Keratinocyte (primary cell): ENCODE results near the gene CCNH. TPM values are rescaled to one million over a fixed set of nuclear protein-coding genes. Genes with fewer than 3 reads are reported as not detected.

Source experiments
- DNase-seq: peaks from one replicate; pipeline ENCODE4 v3.0.0-alpha.2; 2011; ENCODE audit warnings: low read depth, missing footprints, low spot score
- FAIRE-seq: peaks from 2 replicates; lab custom pipeline; 2011; peaks lifted over from hg19 to GRCh38; lab: Jason Lieb, UNC
- H2AFZ ChIP-seq: 2 replicates; pipeline ENCODE4 v1.6.0; 2012; ENCODE audit warnings: low read length, control low read depth, inconsistent platforms; ENCODE audit not compliant: control insufficient read depth
- H3K27ac ChIP-seq: 2 replicates; pipeline ENCODE4 v1.5.1; 2011; ENCODE audit warnings: low read length; ENCODE audit not compliant: control insufficient read depth, insufficient read depth
- H3K27me3 ChIP-seq: 3 replicates; pipeline ENCODE4 v1.6.0; 2011; ENCODE audit warnings: low read length; ENCODE audit not compliant: control insufficient read depth, insufficient read depth; ENCODE audit errors: extremely low read depth
- H3K36me3 ChIP-seq, 2 experiments: 2 replicates in 1 of 2; 3 replicates in 1 of 2; pipeline ENCODE4 v1.5.1; 2011; ENCODE audit warnings: low read length in 2 of 2, mild to moderate bottlenecking in 1 of 2; ENCODE audit not compliant: control insufficient read depth in 2 of 2, insufficient read depth in 2 of 2; ENCODE audit errors: extremely low read depth in 1 of 2
- H3K4me1 ChIP-seq: 3 replicates; pipeline ENCODE4 v1.5.1; 2011; ENCODE audit warnings: low read length; ENCODE audit not compliant: control insufficient read depth, insufficient read depth; ENCODE audit errors: extremely low read depth
- H3K4me2 ChIP-seq: 3 replicates; pipeline ENCODE4 v1.6.0; 2011; ENCODE audit warnings: low read depth, low read length; ENCODE audit not compliant: control insufficient read depth, insufficient read depth; ENCODE audit errors: extremely low read depth
- H3K4me3 ChIP-seq, 3 experiments: fragments of 200-600 bp in 1 of 3; sonication (generic) in 1 of 3; 2 replicates in 2 of 3; 3 replicates in 1 of 3; pipeline ENCODE4 v1.5.1; 2011 to 2016; ENCODE audit warnings: low read length in 3 of 3, mild to moderate bottlenecking in 3 of 3, control low read depth in 2 of 3, inconsistent platforms in 1 of 3, low read depth in 1 of 3, mixed read lengths in 1 of 3, mixed run types in 1 of 3, moderate library complexity in 1 of 3; ENCODE audit not compliant: control insufficient read depth in 2 of 3, insufficient read depth in 2 of 3; ENCODE audit errors: extremely low read depth in 1 of 3
- H3K79me2 ChIP-seq: 2 replicates; pipeline ENCODE4 v1.6.0; 2012; ENCODE audit warnings: low read length; ENCODE audit not compliant: control insufficient read depth, insufficient read depth
- H3K9ac ChIP-seq: 3 replicates; pipeline ENCODE4 v1.6.0; 2011; ENCODE audit warnings: low read length; ENCODE audit not compliant: control insufficient read depth, insufficient read depth; ENCODE audit errors: extremely low read depth
- H3K9me1 ChIP-seq: 3 replicates; pipeline ENCODE4 v1.6.0; 2011; ENCODE audit warnings: low read length; ENCODE audit not compliant: control insufficient read depth, insufficient read depth; ENCODE audit errors: extremely low read depth
- H3K9me3 ChIP-seq: 2 replicates; pipeline ENCODE4 v1.5.1; 2012; ENCODE audit warnings: low read depth, low read length; ENCODE audit not compliant: control insufficient read depth
- H4K20me1 ChIP-seq: 3 replicates; pipeline ENCODE4 v1.6.0; 2011; ENCODE audit warnings: low read length; ENCODE audit not compliant: control insufficient read depth, insufficient read depth; ENCODE audit errors: extremely low read depth
- CTCF ChIP-seq, 3 experiments: IDR thresholded peaks in 1 of 3; conservative IDR thresholded peaks in 1 of 3; optimal IDR thresholded peaks in 1 of 3; 2 replicates in 2 of 3; 3 replicates in 1 of 3; pipeline versions ENCODE3 to v1.5.1; 2011; ENCODE audit warnings: low read length in 3 of 3, mild to moderate bottlenecking in 3 of 3, moderate library complexity in 2 of 3, control low read depth in 1 of 3, inconsistent platforms in 1 of 3; ENCODE audit not compliant: insufficient read depth in 2 of 3; ENCODE audit errors: extremely low read depth in 1 of 3
- EZH2 ChIP-seq: IDR thresholded peaks from one replicate; pipeline ENCODE4 v1.6.1; 2012; ENCODE audit warnings: inconsistent platforms, mild to moderate bottlenecking, low read length, moderate library complexity
- dilution Hi-C: fragments of 300-500 bp; cut with MboI; formaldehyde crosslinking; loops from one replicate; pipeline ENCODE4 v1.7.0; 2020; ENCODE audit warnings: low sequenced_read_pairs; ENCODE audit not compliant: extremely low pct_ligation_motif_present
- polyA minus RNA-seq, 3 experiments: library from RNA; depleted of rRNA, polyadenylated mRNA; stranded (reverse); fragments of >200 nt; gene quantifications; 1 replicate in 1 of 3; 2 replicates in 1 of 3; 3 replicates in 1 of 3; pipeline ENCODE4 v1.2.3, GENCODE V29; 2011
- polyA plus RNA-seq, 5 experiments: library from polyadenylated mRNA; depleted of rRNA in 3 of 5; stranded (reverse) in 3 of 5; stranded (forward) in 1 of 5; unstranded in 1 of 5; fragments of >200 nt; gene quantifications; 1 replicate in 1 of 5; 2 replicates in 3 of 5; 3 replicates in 1 of 5; pipeline versions ENCODE4 v1.2.1 to v1.2.3, GENCODE V29; 2011 to 2012; ENCODE audit warnings: missing spikeins in 2 of 5, low read depth in 1 of 5, low replicate concordance in 1 of 5

The CCNH gene
- polyA plus RNA-seq (41.3 to 56.5 TPM (median 43.4 TPM) in 3 replicates), polyA minus RNA-seq (16.0 to 53.2 TPM (median 51.7 TPM) in 3 replicates)
- 116 TPM for polyA plus RNA-seq (2011; ENCODE audit: low read depth)
- 34.8 and 63.6 TPM in 2 replicates for polyA plus RNA-seq (2011; cell fraction: cytosol; rRNA removed)
- polyA plus RNA-seq (2011; cell fraction: nucleus; rRNA removed): 35.1 and 47.9 TPM in 2 replicates
- 29.0 and 38.0 TPM in 2 replicates for polyA plus RNA-seq (2012; ENCODE audit: low replicate concordance)
- polyA minus RNA-seq (2011; cell fraction: cytosol; rRNA and poly(A)+ RNA removed): 13.6 TPM
- polyA minus RNA-seq (2011; cell fraction: nucleus; rRNA and poly(A)+ RNA removed): 28.8 and 35.6 TPM in 2 replicates

DNA sequence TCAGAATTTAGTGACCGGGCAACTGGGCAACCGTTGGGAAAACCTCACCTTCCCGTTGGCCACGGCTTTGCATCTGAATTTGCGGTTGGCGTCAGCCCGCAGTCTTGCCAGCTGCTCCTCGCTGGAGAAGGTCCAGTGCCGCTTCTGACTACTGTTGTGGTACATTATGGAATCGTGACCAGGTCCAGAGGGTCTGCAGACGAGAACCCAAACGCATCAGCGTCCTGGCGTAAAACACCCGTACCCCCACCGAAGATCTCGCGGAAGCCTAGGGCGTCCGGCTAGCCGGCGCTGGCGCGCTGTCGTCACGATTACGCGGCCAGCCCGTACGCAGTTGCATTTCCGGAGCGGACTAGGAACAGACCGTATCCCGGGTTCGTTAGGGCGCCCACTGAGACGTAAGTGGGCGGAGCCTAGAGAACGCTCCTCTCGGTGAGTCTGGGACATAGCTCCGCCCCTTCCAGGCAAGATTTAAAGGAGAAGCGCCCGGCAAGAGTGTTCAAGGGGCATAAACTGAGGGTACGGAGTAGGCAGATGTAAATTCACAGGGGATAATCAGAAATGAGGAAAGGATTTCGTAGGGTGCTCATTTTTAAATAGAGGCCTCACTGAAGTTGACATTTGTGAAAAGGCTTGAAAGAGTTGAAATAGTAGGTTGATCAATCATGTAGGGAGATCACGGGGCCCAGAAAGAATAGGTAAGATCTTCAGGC, at the start of gene CCNH:
Gene CCNH (minus strand): TSS at position 301 of the 713 bp plus-strand sequence. CDS start 136 bp downstream, at position 165.
- Histone ChIP-seq H3K27me3 (no peaks in the 10 kb centered on the region), H3K4me2 (peak within 1 kb of the TSS; percentile 86), H3K9me3 (no peaks in the 10 kb centered on the region), H3K4me3 (peak within 1 kb of the TSS; percentile 65 to 99 (median 95)), H3K36me3 (peaks cover 5 to 6% of the 10 kb centered on the region in 2 experiments), H2AFZ (peak within 1 kb of the TSS; percentile 98), H4K20me1 (no peaks in the 10 kb centered on the region), H3K27ac (peak within 1 kb of the TSS; percentile 89), H3K9me1 (no peaks in the 10 kb centered on the region), H3K9ac (peak within 1 kb of the TSS; percentile 95), H3K79me2 (peaks cover 33% of the 10 kb centered on the region), H3K4me1 (peaks cover 9% of the 10 kb centered on the region)
- dilution Hi-C loops: no loop called here
- DNase-seq (peak; percentile 58), FAIRE-seq (peak; percentile 97)
- TF ChIP-seq EZH2: no peak
- TF ChIP-seq CTCF (optimal IDR thresholded peaks at IDR 0.05 in 1 of 3, IDR thresholded peaks at IDR 0.05 in 1 of 3, conservative IDR thresholded peaks at IDR 0.05 in 1 of 3; ENCODE audit: extremely low read depth in 1 of 3, insufficient read depth in 2 of 3, low read length in 3 of 3): no peak

DNA sequence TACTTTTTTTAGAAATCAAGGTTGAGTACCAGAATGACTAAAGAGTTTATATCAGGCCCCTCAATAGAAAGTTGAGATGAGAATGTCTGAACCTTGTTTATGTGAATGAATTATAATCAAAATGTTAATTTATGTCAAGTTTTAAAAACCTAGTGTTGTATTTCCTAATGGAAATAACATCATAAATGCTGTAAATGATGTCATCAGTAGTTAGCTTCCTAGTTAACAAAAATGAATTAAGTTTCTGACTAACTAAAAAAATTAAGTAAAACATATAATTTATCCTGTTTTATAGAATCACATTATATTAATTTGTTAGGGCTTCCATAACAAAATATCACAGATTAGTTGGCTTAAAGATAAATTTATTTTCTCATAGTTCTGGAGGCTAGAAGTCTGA, 45.0 kb upstream of the CCNH start:
- H4K20me1 ChIP-seq: no peaks in the 10 kb centered on the region
- H3K9me1 ChIP-seq: no peaks in the 10 kb centered on the region
- H3K79me2 ChIP-seq: no peaks in the 10 kb centered on the region
- H3K4me3 ChIP-seq: no peak overlapping the region
- DNase-seq (no peak), FAIRE-seq (no peak)
- H3K36me3 ChIP-seq: no peaks in the 10 kb centered on the region
- H2AFZ ChIP-seq: no peak overlapping the region
- TF ChIP-seq EZH2 (no peak), CTCF (optimal IDR thresholded peaks at IDR 0.05 in 1 of 3, IDR thresholded peaks at IDR 0.05 in 1 of 3, conservative IDR thresholded peaks at IDR 0.05 in 1 of 3; ENCODE audit: extremely low read depth in 1 of 3, insufficient read depth in 2 of 3, low read length in 3 of 3) (no peak)
- H3K27ac ChIP-seq: no peak overlapping the region
- dilution Hi-C loops: no loop called here
- H3K27me3 ChIP-seq: no peaks in the 10 kb centered on the region
- H3K4me2 ChIP-seq: no peak overlapping the region
- H3K9ac ChIP-seq: no peak overlapping the region
- H3K9me3 ChIP-seq: no peaks in the 10 kb centered on the region
- no peaks in the 10 kb centered on the region for H3K4me1 ChIP-seq
